Right cardiac atrium (tissue), 5 donors: ENCODE results near the gene RUNDC3A. TPM values are rescaled to one million over a fixed set of nuclear protein-coding genes. Genes with fewer than 3 reads are reported as not detected.
A peak's percentile ranks its signal among the peaks of the same experiment; 100 is the strongest.

Source experiments
- ATAC-seq, 2 donors: fragments of 200-7000 bp; cut with Tn5 transposase; one replicate each; pipeline versions ENCODE4 v1.8.0 to v1.9.1; 2020; ENCODE audit warnings: moderate library complexity in 2 of 2, mild to moderate bottlenecking in 1 of 2
- DNase-seq, 3 donors: peaks; one replicate each; pipeline ENCODE4 v3.0.0-alpha.2; 2020
- H3K27ac ChIP-seq: one replicate; pipeline ENCODE4 v1.5.1; 2013; ENCODE audit warnings: mild to moderate bottlenecking, low read length, control low read depth, moderate library complexity
- H3K27me3 ChIP-seq: one replicate; pipeline ENCODE4 v1.6.1; 2013; ENCODE audit not compliant: control insufficient read depth, insufficient read depth
- H3K4me1 ChIP-seq: one replicate; pipeline ENCODE4 v1.6.1; 2013; ENCODE audit warnings: low read length; ENCODE audit not compliant: control insufficient read depth, insufficient read depth
- H3K4me3 ChIP-seq: one replicate; pipeline ENCODE4 v1.5.1; 2013; ENCODE audit warnings: low read length, control low read depth
- H3K9me3 ChIP-seq: one replicate; pipeline ENCODE4 v1.6.1; 2013; ENCODE audit warnings: low read length; ENCODE audit not compliant: control insufficient read depth
- WGBS: extraction: QIAGEN DNeasy Blood & Tissue Kit; methylation state at CpG from one replicate; pipeline ENCODE4 v1.1.7; 2013; 5-methylcytosine and 5-hydroxymethylcytosine counted together
- intact Hi-C, 4 donors: fragments of 100-400 bp; cut with DNase I; formaldehyde crosslinking; loops; one replicate each; pipeline versions ENCODE4 v1.11.0 to v1.14.0; 2022 to 2023
- polyA plus RNA-seq: library from polyadenylated mRNA; stranded (reverse); fragments of 200-250 nt; gene quantifications from one replicate; pipeline ENCODE4 v1.2.3, GENCODE V29; 2013
- total RNA-seq, 4 donors: library from RNA; stranded (reverse); fragmentation: NEBNext Ultra II Directional; extraction: Animal tissue kit (Norgen Biotek cat#: 25700); gene quantifications; one replicate each; pipeline ENCODE4 v1.2.1, GENCODE V29; 2021
- donor health status: healthy with polysubstance abuse.
- donor health status: DM: no; HTN: yes; CAD: no.
- donor health status: DM: no; HTN: no; CAD: no.
- donor health status: DM: no; HTN: yes; CAD: no; lungs with severe emphysema.
- donor health status: DM: yes; HTN: yes; CAD: no.

RUNDC3A gene
- total and polyA plus RNA-seq, 5 donors: 1.6 to 4.5 (median 2.1) TPM

DNA sequence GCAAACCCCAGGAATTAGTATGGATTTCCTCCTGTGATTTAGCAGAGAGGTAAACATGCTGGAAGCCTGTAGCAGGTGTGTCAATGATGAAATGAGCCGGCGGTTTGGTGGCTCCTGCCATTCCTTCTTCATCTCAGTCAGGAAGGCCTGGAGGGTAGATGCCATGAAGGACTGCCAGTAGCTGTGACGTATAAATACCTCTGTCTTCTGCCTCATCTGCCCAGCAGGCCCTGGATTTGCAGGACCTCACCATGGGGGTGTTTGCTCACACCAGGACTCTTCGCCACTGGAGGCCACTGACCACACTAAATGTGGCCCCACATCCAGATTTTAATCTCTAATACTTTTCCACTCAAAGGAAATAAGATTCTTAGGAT, 24.4 kb upstream of the RUNDC3A start:
- intact Hi-C loops: no loop called here
- H3K27me3 ChIP-seq: no peaks in the 10 kb centered on the region
- DNase-seq (no peak), ATAC-seq (no peak)
- H3K4me1 ChIP-seq: peaks cover 2% of the 10 kb centered on the region
- H3K9me3 ChIP-seq: no peaks in the 10 kb centered on the region
- no peak overlapping the region for H3K4me3 ChIP-seq
- no peak overlapping the region for H3K27ac ChIP-seq
- WGBS: 93% methylated on average over 4 of the region's 4 CpGs

DNA sequence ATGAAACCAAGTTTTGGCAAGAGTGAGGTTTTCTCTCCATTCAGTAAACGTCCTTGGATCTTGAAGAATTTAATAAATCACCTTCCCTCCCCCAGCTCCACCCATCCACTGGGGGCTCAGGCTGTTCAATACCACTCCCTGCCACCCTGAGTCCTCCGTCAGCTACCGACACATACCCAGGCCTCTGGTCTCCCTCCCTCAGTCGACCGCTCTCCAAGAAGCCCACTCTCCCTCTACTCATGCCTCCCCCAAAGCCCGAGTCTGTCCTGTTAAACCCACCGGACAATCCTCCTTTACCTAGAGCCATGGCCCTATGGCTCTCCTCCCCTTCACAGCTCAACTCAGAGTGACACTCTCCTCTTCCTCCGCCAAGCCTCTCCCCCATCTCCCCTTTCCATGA, 20.8 kb upstream of the RUNDC3A start:
- no peaks in the 10 kb centered on the region for H3K9me3 ChIP-seq
- no peak overlapping the region for H3K4me3 ChIP-seq
- no peak for ATAC-seq
- WGBS: 76% methylated on average over 8 of the region's 8 CpGs
- intact Hi-C loops: no loop called here
- no peak overlapping the region for H3K27ac ChIP-seq
- H3K4me1 ChIP-seq: no peaks in the 10 kb centered on the region
- DNase-seq: no peak
- no peaks in the 10 kb centered on the region for H3K27me3 ChIP-seq

DNA sequence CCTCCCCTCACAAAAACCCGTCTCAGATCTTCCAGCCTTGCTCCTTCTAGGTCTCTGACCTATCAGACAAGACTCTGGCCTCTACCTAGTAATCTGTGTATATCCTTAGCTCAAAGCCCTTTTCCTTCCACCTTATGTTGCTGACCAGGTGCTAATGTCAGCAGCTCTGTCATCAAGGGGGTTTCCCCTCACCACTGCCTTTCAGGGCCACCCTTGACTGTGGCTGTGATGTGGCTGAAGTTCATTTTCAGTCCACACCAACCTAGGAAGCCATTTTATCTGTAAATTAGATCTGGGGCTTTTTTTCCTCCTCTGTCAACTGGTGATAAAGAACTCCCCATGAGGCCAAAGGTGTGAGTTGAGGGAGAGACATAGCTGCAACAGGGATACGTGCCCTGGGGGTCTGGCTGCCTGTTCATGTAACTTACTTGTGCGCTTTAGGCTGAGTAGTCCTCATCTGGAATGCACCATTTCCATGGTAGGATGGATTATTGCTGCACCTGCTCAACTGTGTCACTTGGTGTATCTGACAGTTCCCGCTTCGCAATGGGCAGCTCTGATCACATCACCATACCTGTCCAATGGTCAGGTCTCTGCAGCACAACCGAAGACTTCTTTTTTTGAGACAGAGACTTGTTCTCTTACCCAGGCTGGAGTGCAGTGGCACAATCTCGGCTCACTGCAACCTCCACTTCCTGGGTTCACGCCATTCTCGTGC, 14.7 kb upstream of the RUNDC3A start:
- no peak overlapping the region for H3K4me3 ChIP-seq
- intact Hi-C loops: loop anchor here in 1 of 4 donors (5.0 kb wide), 1 partner anchor 51 kb away; no protein-coding TSS in a partner anchor
- 83% methylated on average over 9 of the region's 9 CpGs for WGBS
- H3K27ac ChIP-seq: no peak overlapping the region
- DNase-seq (no peak), ATAC-seq (no peak)
- H3K4me1 ChIP-seq: no peaks in the 10 kb centered on the region
- no peaks in the 10 kb centered on the region for H3K27me3 ChIP-seq
- H3K9me3 ChIP-seq: no peaks in the 10 kb centered on the region

DNA sequence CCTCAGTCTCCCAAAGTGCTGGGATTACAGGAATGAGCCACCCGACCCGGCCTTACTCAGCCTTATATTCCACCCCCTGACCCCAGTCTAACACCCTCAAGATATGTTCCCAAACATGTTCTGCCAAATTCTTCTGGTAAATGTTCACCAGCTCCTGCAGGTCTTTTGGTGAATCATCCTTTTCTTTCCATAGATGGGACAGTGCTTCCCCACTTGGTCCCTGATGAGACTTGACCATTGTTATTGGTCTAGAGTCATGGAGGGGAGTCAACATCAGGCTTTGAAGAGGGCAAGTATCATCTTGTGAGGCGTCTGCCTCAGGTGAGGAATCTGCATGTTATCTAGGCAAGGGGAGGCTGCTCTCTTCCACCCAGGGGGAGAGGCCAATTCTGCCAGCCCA, 10.4 kb upstream of the RUNDC3A start:
- no peak overlapping the region for H3K27ac ChIP-seq
- intact Hi-C loops: no loop called here
- ATAC-seq: no peak
- WGBS: 73% methylated on average over 3 of the region's 3 CpGs
- no peak overlapping the region for H3K4me3 ChIP-seq
- no peaks in the 10 kb centered on the region for H3K9me3 ChIP-seq
- no peaks in the 10 kb centered on the region for H3K27me3 ChIP-seq
- H3K4me1 ChIP-seq: no peaks in the 10 kb centered on the region
- no peak for DNase-seq

DNA sequence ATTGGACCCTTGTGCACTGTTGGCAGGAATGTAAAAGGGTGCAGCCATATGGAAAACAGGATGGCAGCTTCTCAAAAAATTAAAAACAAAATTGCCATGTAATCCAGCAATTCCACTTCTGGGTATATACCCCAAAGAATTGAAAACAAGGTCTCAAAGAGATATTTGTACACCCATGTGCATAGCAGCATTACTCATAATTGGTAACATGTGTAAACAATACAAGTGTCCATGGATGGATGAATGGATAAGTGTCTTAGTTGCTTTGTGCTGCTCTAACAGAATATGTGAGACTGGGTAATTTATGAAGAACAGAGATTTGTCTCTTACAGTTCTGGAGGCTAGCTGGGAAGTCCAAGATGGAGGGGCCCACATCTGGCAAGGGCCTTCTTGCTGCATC, 3.8 kb upstream of the RUNDC3A start:
- Histone ChIP-seq H3K27me3 (no peaks in the 10 kb centered on the region), H3K4me3 (no peak overlapping the region), H3K9me3 (no peaks in the 10 kb centered on the region), H3K27ac (no peak overlapping the region), H3K4me1 (no peaks in the 10 kb centered on the region)
- no peak for ATAC-seq
- no peak for DNase-seq
- intact Hi-C loops: no loop called here

DNA sequence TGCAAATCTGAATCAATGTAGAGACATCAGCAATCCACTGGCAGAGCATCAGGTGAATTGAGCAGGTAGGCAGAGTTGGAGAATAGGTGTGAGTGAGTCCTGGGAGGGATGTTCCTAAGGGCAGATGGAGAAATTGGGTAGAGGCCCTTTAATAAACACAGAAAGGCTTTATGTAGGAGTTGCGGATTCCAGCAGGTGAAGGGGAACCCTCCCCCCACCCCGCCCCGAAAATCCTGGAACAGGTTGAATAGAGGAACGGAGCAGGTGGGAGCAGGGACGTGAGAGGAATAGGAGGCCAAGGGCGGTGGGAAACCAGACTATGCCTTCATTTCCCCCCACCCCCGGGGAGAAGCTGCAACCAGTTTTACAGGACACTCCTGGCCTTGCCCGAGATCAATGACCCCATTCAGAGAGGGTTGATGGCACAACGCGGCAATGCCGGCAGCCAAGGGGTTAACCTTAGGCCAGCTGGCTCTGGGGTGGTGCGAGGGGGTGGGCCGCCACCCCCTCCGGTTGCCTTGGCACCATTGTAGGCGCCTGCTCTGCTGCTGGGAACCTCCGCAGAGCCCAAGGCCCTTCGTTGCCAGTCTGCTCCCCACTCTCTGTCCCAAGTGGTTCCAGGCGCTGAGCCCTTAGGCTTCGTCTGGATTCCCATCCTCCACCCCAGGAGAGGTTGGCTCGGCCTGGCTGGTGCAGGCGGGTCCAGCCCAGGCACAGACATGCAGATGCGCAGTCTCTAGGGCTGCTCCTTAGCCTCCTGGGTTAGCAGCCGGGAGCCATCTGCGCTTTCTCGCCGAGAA, 814 bp upstream of the RUNDC3A start:
- DNase-seq (peak in 1 of 3 donors; percentile 78), ATAC-seq (peak; percentile 70 to 78)
- peak overlapping the region; percentile 50 for H3K4me3 ChIP-seq
- H3K4me1 ChIP-seq: no peaks in the 10 kb centered on the region
- intact Hi-C loops: no loop called here
- H3K27me3 ChIP-seq: no peaks in the 10 kb centered on the region
- no peaks in the 10 kb centered on the region for H3K9me3 ChIP-seq
- H3K27ac ChIP-seq: no peak overlapping the region
- 3% methylated on average over 26 of the region's 26 CpGs for WGBS

DNA sequence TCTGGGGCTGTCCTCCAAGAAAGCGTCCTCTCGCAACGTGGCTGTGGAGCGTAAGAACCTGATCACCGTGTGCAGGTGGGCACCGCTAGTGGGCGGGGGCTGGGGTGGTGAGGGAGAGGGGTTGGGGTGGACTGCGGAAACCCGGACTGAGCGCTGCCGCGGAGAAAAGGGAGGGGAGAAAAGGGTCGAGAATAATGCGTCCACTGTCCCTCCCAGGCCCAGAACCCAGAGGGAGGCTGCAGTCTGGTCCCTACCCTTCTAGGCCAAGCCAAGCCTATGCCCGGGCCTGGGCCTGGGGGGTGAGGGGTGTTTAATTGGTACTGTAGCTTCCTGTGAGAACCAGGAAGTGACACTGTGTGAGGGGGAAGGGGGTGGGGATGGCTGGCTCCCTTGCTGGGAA, 464 bp downstream of the RUNDC3A start:
- no peak overlapping the region for H3K27ac ChIP-seq
- peak overlapping the region; percentile 50 for H3K4me3 ChIP-seq
- DNase-seq (peak in 1 of 3 donors; percentile 66), ATAC-seq (peak; percentile 1 to 13)
- intact Hi-C loops: no loop called here
- WGBS: 2% methylated on average over 15 of the region's 15 CpGs
- H3K4me1 ChIP-seq: no peaks in the 10 kb centered on the region
- no peaks in the 10 kb centered on the region for H3K9me3 ChIP-seq
- no peaks in the 10 kb centered on the region for H3K27me3 ChIP-seq

DNA sequence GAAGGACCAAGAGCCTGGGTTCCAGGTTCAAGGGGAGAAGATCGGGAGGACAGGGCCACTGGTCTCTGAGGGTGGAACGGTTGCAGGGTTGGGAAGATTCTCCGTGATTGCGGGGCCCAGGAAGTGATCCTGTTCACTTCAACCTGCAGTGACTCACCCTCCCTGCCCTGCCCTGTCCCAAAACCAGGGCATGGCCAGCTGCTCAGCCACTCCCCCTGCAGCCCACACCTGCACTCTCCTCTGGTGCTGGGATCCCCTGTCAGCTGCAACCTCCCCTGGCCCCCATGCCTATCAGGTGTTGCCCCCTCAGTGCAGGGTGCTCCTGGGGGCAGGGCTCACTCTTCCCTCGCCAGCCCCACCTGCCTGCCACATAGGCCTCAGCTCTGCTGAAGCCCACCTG, 1.1 kb downstream of the RUNDC3A start:
- no peaks in the 10 kb centered on the region for H3K4me1 ChIP-seq
- ATAC-seq (no peak), DNase-seq (no peak)
- no peaks in the 10 kb centered on the region for H3K9me3 ChIP-seq
- H3K27me3 ChIP-seq: no peaks in the 10 kb centered on the region
- H3K4me3 ChIP-seq: no peak overlapping the region
- WGBS: 60% methylated on average over 5 of the region's 5 CpGs
- intact Hi-C loops: no loop called here
- no peak overlapping the region for H3K27ac ChIP-seq

DNA sequence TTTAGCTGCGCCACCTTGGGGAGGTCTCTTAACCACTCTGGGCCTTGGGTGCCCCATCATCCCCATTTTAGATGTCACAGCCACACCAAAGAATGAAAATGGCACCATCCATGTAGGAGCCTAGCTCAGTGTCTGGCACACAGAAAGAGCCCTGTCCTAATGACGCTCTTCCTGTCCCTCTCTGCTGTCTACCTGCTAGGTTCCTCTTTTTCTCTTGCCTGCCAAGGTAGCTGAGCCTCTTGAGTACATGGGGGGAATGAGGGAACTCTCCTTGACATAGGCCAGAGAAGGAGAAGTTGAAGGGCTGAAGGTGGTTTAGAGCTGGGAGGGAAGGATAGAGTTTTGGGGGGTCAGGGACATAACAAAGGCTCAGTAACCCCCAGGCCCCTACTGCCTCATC, 1.8 kb downstream of the RUNDC3A start:
- ATAC-seq: no peak
- DNase-seq: no peak
- no peak overlapping the region for H3K4me3 ChIP-seq
- intact Hi-C loops: no loop called here
- H3K27ac ChIP-seq: no peak overlapping the region
- 89% methylated on average over 2 of the region's 2 CpGs for WGBS
- H3K27me3 ChIP-seq: no peaks in the 10 kb centered on the region
- H3K9me3 ChIP-seq: no peaks in the 10 kb centered on the region
- no peaks in the 10 kb centered on the region for H3K4me1 ChIP-seq

DNA sequence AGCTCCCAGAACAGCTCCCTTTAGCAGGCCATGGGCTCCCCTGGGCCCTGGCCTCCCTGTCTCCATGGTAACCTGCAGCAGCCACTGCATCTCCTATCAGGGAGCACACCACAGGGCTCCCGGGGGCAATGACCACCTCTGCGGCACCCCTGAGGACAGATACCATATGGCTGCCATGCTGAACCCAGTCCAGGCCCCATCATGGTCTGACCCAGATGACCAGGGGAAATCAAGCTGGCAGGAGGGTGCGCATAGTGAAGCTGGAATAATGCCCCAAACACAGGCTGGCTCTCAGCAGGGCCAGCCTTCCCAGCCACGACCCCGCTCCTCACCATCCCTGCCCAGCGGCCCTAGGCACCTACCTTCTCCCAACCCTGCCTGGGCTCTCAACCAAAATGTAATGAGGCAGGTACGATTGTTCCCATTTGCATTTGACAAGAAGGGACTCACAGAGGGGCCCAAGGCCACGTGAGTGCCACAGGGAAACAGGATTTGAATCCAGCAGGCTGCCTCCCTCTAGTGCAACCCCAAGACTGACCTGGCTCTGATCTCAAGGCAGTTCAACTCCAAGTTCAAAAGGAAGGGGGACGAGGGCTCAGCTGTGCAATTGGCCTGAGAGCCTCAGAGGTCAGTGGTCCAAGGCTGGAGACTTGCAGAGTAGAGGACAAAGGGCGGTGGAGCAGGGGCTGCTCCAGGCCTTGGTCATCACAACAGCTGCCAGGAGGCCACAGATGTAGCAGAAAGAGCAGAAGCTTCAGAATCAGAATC, 2.4 kb downstream of the RUNDC3A start:
- Histone ChIP-seq H3K27me3 (no peaks in the 10 kb centered on the region), H3K4me1 (no peaks in the 10 kb centered on the region), H3K4me3 (no peak overlapping the region), H3K9me3 (no peaks in the 10 kb centered on the region), H3K27ac (no peak overlapping the region)
- DNase-seq: no peak
- intact Hi-C loops: no loop called here
- WGBS: 68% methylated on average over 10 of the region's 10 CpGs
- no peak for ATAC-seq

DNA sequence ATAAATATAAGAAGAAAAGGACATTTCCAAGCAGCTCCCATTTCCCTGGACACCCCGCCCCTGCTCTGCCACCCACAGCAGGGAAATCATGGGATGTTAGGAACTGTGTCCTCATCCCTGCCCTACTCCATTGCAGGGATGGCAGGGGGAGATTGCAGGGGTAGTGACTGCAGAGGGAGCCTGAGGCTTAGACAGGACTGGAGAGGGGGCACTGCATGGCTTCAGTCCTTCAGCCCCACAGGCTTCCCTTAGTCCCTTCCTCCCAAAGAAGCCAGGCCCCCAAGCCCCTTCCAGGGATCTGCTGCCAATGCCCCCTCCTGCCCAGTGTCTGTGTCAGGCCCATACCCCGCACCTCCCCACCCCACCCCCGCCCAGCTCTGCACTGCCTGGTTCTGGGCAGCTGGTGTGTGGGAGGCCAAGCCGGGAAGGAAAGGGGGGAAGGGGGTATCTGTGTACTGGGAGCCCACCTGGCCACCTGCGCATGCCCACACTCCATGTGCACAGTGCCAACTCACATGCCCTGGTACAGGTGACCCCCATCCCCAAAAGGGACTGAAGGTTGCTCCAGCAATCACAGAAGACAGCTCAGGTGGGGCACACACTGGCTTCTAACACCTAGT, 3.3 kb downstream of the RUNDC3A start:
- ATAC-seq: no peak
- H3K4me1 ChIP-seq: no peaks in the 10 kb centered on the region
- H3K9me3 ChIP-seq: no peaks in the 10 kb centered on the region
- DNase-seq: no peak
- 73% methylated on average over 5 of the region's 5 CpGs for WGBS
- H3K27ac ChIP-seq: no peak overlapping the region
- no peaks in the 10 kb centered on the region for H3K27me3 ChIP-seq
- H3K4me3 ChIP-seq: no peak overlapping the region
- intact Hi-C loops: no loop called here
